H1 (cell line): Measurements from ENCODE around the gene CAMK2D.

Experiments
- EZH2 ChIP-seq: fragments of 200-600 bp; sonication (generic); IDR thresholded peaks from 2 replicates; pipeline ENCODE4 v1.7.1; 2012; ENCODE audit warnings: low read depth, mild to moderate bottlenecking, moderate library complexity, low read length, inconsistent platforms; ENCODE audit not compliant: severe bottlenecking
- JUND ChIP-seq: IDR thresholded peaks from 2 replicates; pipeline ENCODE4 v1.6.1; 2011; ENCODE audit warnings: mild to moderate bottlenecking, improper control_type of control experiment, low read length
- MAFK ChIP-seq: IDR thresholded peaks from 2 replicates; pipeline ENCODE4 v1.6.1; 2012; ENCODE audit warnings: low read depth, mild to moderate bottlenecking, improper control_type of control experiment, low read length
- POLR2AphosphoS5 ChIP-seq: IDR thresholded peaks from 2 replicates; pipeline ENCODE4 v1.6.1; 2011; ENCODE audit warnings: low read depth, low read length
- RNF2 ChIP-seq: fragments of 200-900, 300-1000 bp; sonication (generic); IDR thresholded peaks from 2 replicates; pipeline ENCODE4 v1.7.1; 2016; ENCODE audit warnings: borderline replicate concordance, low read depth, mild to moderate bottlenecking, antibody characterized with exemption, low read length; ENCODE audit not compliant: poor library complexity, severe bottlenecking; ENCODE audit errors: missing control alignments

GRCh38 chr4:113627321-113627720 lies 134.2 kb downstream of the CAMK2D start:
- TF ChIP-seq EZH2 (no peak), MAFK (no peak), JUND (no peak), RNF2 (no peak), POLR2AphosphoS5 (no peak)
